K562 (cell line): ENCODE measurements around the gene CNKSR2. TPM values are rescaled to one million over a fixed set of nuclear protein-coding genes. Genes with fewer than 3 reads are reported as not detected.

Experiments used
- ATAC-seq: fragments of 200-7000 bp; cut with Tn5 transposase; 3 replicates; pipeline ENCODE4 v1.9.1; 2020; ENCODE audit warnings: moderate library complexity
- BruUV-seq: library from RNA; stranded (reverse); fragments of 400-500 nt; replicated peaks from 2 replicates; lab custom pipeline; 2021; lab: Mats Ljungman, UMichigan
- CTCF ChIA-PET: fragments of 300-600 bp; formaldehyde crosslinking; extraction: SDS; loops from one replicate; lab custom pipeline; 2021; ENCODE audit warnings: low intra/inter-chr PET ratio; lab: Yijun Ruan, JAX
- POLR2A ChIA-PET: fragments of 300-600, 350-650 bp; sonication (Branson Sonifier 250); formaldehyde crosslinking; extraction: SDS; loops from one replicate; lab custom pipeline; 2021; ENCODE audit warnings: antibody characterized with exemption, inconsistent platforms; lab: Yijun Ruan, JAX
- DNase-seq, 4 experiments: peaks; one replicate each; pipeline versions ENCODE4 v3.0.0 to v3.0.0-alpha.2; 2011 to 2018; ENCODE audit warnings: low spot score in 3 of 4, mixed read lengths in 3 of 4; ENCODE audit errors: extremely low read depth in 1 of 4
- FAIRE-seq: peaks from 2 replicates; lab custom pipeline; 2011; peaks lifted over from hg19 to GRCh38; lab: Jason Lieb, UNC
- H2AFZ ChIP-seq: 2 replicates; pipeline ENCODE4 v1.6.0; 2011; ENCODE audit warnings: low read depth, low read length, control low read depth, inconsistent platforms
- H3K27ac ChIP-seq: fragments of 200-600 bp; 3 replicates; pipeline ENCODE4 v1.8.0; 2011; ENCODE audit warnings: low read depth, mild to moderate bottlenecking, control low read depth, inconsistent platforms, low read length, moderate library complexity, mixed read lengths; ENCODE audit errors: extremely low read depth
- H3K27me3 ChIP-seq, 2 experiments: fragments of 300-600 bp in 1 of 2; 2 replicates in 1 of 2; 3 replicates in 1 of 2; pipeline versions ENCODE4 v1.6.0 to v1.8.0; 2011; ENCODE audit warnings: inconsistent platforms in 2 of 2, low read length in 2 of 2, mild to moderate bottlenecking in 1 of 2, mixed read lengths in 1 of 2, moderate library complexity in 1 of 2; ENCODE audit not compliant: control insufficient read depth in 2 of 2, insufficient read depth in 2 of 2
- H3K36me3 ChIP-seq: fragments of 300-600 bp; 3 replicates; pipeline ENCODE4 v1.8.0; 2011; ENCODE audit warnings: mild to moderate bottlenecking, low read length, inconsistent platforms; ENCODE audit not compliant: control insufficient read depth, insufficient read depth
- H3K4me1 ChIP-seq, 2 experiments: fragments of 200-600 bp in 1 of 2; replicated peaks in 1 of 2; 2 replicates in 1 of 2; 3 replicates in 1 of 2; pipeline versions ENCODE4 v1.5.1 to v1.8.0; 2011; ENCODE audit warnings: inconsistent platforms in 2 of 2, low read length in 2 of 2, mild to moderate bottlenecking in 1 of 2, mixed read lengths in 1 of 2, moderate library complexity in 1 of 2; ENCODE audit not compliant: control insufficient read depth in 2 of 2, insufficient read depth in 2 of 2
- H3K4me2 ChIP-seq: 2 replicates; pipeline ENCODE4 v1.6.1; 2011; ENCODE audit warnings: low read length, control low read depth, inconsistent platforms, mixed read lengths; ENCODE audit not compliant: insufficient read depth
- H3K4me3 ChIP-seq: fragments of 200-600 bp; sonication (generic), shearing (Covaris generic); 2 replicates; pipeline ENCODE4 v1.5.1; 2016; ENCODE audit warnings: control low read depth, inconsistent platforms
- H3K79me2 ChIP-seq: fragments of 200-600 bp; 3 replicates; pipeline ENCODE4 v1.8.0; 2011; ENCODE audit warnings: low read length, inconsistent platforms; ENCODE audit not compliant: control insufficient read depth, insufficient read depth
- H3K9ac ChIP-seq, 2 experiments: 2 replicates each; pipeline versions ENCODE4 v1.6.0 to v1.6.1; 2011; ENCODE audit warnings: low read depth in 2 of 2, low read length in 2 of 2, control low read depth in 1 of 2, inconsistent platforms in 1 of 2, mild to moderate bottlenecking in 1 of 2, mixed read lengths in 1 of 2; ENCODE audit not compliant: insufficient read depth in 1 of 2
- H3K9me1 ChIP-seq: one replicate; pipeline ENCODE4 v1.6.0; 2011; ENCODE audit warnings: inconsistent platforms, mild to moderate bottlenecking, low read length, moderate library complexity; ENCODE audit not compliant: control insufficient read depth, insufficient read depth
- H3K9me3 ChIP-seq: replicated peaks from 2 replicates; pipeline ENCODE4 v1.5.1; 2011; ENCODE audit warnings: low read depth, low read length, inconsistent platforms; ENCODE audit not compliant: control insufficient read depth, insufficient read depth
- H4K20me1 ChIP-seq: replicated peaks from 2 replicates; pipeline ENCODE4 v1.6.1; 2011; ENCODE audit warnings: low read length, inconsistent platforms, mixed read lengths; ENCODE audit not compliant: control insufficient read depth, insufficient read depth
- HMG20A ChIP-seq: fragments of 450-650 bp; formaldehyde crosslinking; conservative IDR thresholded peaks from 2 replicates; pipeline ENCODE4 v1.4.0; 2020; ENCODE audit warnings: mild to moderate bottlenecking, mixed read lengths
- L3MBTL2 ChIP-seq: fragments of 450-650 bp; IDR thresholded peaks from 2 replicates; pipeline ENCODE4 v1.6.1; 2016; ENCODE audit warnings: mild to moderate bottlenecking, moderate library complexity
- MBD2 ChIP-seq: sonication (generic); IDR thresholded peaks from 2 replicates; pipeline ENCODE4 v1.6.1; 2016; ENCODE audit warnings: low read depth, borderline replicate concordance
- SRSF1 ChIP-seq: fragments of 200-400 bp; formaldehyde crosslinking; IDR thresholded peaks from 2 replicates; pipeline ENCODE4 v1.6.1; 2017; ENCODE audit warnings: mild to moderate bottlenecking, low read depth, low read length, moderate library complexity
- ZKSCAN3 ChIP-seq: fragments of 250-450 bp; sonication (Bioruptor Pico); IDR thresholded peaks from 2 replicates; pipeline ENCODE4 v1.4.0; 2020
- ZNF12 ChIP-seq: sonication (generic); formaldehyde crosslinking; IDR thresholded peaks from 2 replicates; pipeline ENCODE4 v1.4.0; 2020; ENCODE audit warnings: mild to moderate bottlenecking, missing genetic modification reagents
- ZNF75A ChIP-seq: fragments of 450-650 bp; formaldehyde crosslinking; IDR thresholded peaks from 2 replicates; pipeline ENCODE4 v1.4.0; 2020; ENCODE audit warnings: mild to moderate bottlenecking
- WGBS: fragments of 100-300 bp; shearing (Covaris generic); methylation state at CpG from one replicate; pipeline ENCODE4 v1.1.6; 2016; ENCODE audit warnings: low coverage, mixed read lengths; ENCODE audit not compliant: insufficient coverage; ENCODE audit errors: missing lambda C conversion rate; 5-methylcytosine and 5-hydroxymethylcytosine counted together
- in situ Hi-C: fragments of 300-500 bp; cut with MboI; formaldehyde crosslinking; loops from 4 replicates; pipeline ENCODE4 v1.15.0; 2018; ENCODE audit warnings: inconsistent platforms, mixed read lengths
- intact Hi-C: fragments of 100-400 bp; cut with micrococcal nuclease; formaldehyde crosslinking; loops from 2 replicates; pipeline ENCODE4 v1.14.2; 2022
- polyA plus RNA-seq, 8 experiments: library from polyadenylated mRNA; depleted of rRNA in 4 of 8; stranded (reverse) in 5 of 8; unstranded in 3 of 8; fragments of >200 nt; fragmentation: Nextera tagmentation in 2 of 8; fragmentation: Illumina TruSeq in 1 of 8; extraction: Ambion mirVana in 2 of 8; extraction: Trizol in 1 of 8; gene quantifications; 2 replicates each; pipeline versions ENCODE4 v1.2.1 to v1.2.3, GENCODE V29; 2011 to 2014; ENCODE audit warnings: inconsistent platforms in 1 of 8, missing spikeins in 1 of 8
- total RNA-seq, 7 experiments: library from RNA; depleted of rRNA in 6 of 7; stranded (reverse); fragments of >200 nt in 6 of 7; fragmentation: Illumina TruSeq in 2 of 7; extraction: Trizol in 2 of 7; gene quantifications; 2 replicates each; pipeline versions ENCODE4 v1.2.1 to v1.2.3, GENCODE V29; 2011 to 2021; ENCODE audit warnings: low replicate concordance in 1 of 7
- TF ChIP-seq, protein P1 (sequence below), 2 experiments: fragments of 200-800 bp in 1 of 2; sonication (Bioruptor generic) in 1 of 2; sonication (generic) in 1 of 2; formaldehyde crosslinking in 1 of 2; IDR thresholded peaks in 1 of 2; conservative IDR thresholded peaks in 1 of 2; 2 replicates each; pipeline versions ENCODE4 v1.5.0 to v1.6.1; 2016 to 2020; ENCODE audit warnings: missing compliant biosample characterization in 1 of 2, missing genetic modification characterization in 1 of 2, missing genetic modification reagents in 1 of 2

The CNKSR2 gene
- total and polyA plus RNA-seq, 9 of the 15 experiments (the other 6 are each of a cell fraction or from before 2014, with no cell fraction given): not detected

DNA sequence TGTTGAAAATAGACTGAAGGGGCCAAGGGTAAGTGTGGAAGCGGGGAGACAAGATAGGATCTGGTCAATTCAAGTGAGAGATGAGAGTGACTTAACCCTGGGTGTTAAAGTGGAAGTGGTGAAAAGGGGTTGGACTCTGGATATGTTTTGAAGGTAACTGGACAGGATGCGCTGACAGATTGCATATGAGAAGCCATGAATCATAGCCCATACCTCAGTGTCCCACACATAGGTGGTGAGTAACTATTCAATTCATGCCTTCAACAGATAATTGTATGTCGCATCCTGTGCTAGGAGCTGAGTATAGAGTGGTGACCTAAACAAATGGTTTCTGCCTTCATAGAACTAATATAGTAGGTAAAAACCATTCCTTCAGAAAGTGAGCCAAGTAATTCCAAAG is 207.3 kb downstream of the CNKSR2 start:
- Histone ChIP-seq H3K79me2 (no peaks in the 10 kb centered on the region), H3K27me3 (no peaks in the 10 kb centered on the region), H3K9ac (no peak overlapping the region), H3K4me2 (no peak overlapping the region), H3K27ac (no peak overlapping the region), H3K36me3 (no peaks in the 10 kb centered on the region), H3K9me3 (no peaks in the 10 kb centered on the region), H4K20me1 (no peaks in the 10 kb centered on the region), H3K4me3 (no peak overlapping the region), H2AFZ (no peak overlapping the region), H3K4me1 (no peaks in the 10 kb centered on the region), H3K9me1 (no peaks in the 10 kb centered on the region)
- ATAC-seq (no peak), DNase-seq (no peak), FAIRE-seq (no peak)
- WGBS: 2% methylated on average over 3 of the region's 3 CpGs
- in situ Hi-C loops: no loop called here
- POLR2A ChIA-PET: no interaction called here
- intact Hi-C loops: no loop called here
- CTCF ChIA-PET: no interaction called here
- TF ChIP-seq, protein P1, sequence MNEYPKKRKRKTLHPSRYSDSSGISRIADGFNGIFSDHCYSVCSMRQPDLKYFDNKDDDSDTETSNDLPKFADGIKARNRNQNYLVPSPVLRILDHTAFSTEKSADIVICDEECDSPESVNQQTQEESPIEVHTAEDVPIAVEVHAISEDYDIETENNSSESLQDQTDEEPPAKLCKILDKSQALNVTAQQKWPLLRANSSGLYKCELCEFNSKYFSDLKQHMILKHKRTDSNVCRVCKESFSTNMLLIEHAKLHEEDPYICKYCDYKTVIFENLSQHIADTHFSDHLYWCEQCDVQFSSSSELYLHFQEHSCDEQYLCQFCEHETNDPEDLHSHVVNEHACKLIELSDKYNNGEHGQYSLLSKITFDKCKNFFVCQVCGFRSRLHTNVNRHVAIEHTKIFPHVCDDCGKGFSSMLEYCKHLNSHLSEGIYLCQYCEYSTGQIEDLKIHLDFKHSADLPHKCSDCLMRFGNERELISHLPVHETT (CRISPR knock-in tag; conservative IDR thresholded peaks at IDR 0.05 in 1 of 2, IDR thresholded peaks at IDR 0.05 in 1 of 2): no peak
- TF ChIP-seq MBD2 (no peak), ZKSCAN3 (CRISPR knock-in tag) (no peak), ZNF75A (CRISPR knock-in tag) (no peak), HMG20A (CRISPR knock-in tag) (no peak), SRSF1 (no peak), ZNF12 (CRISPR knock-in tag) (no peak), L3MBTL2 (no peak)
- BruUV-seq: no TSS peak
